K562 (cell line): ENCODE data around the gene ZNF74. TPM values are rescaled to one million over a fixed set of nuclear protein-coding genes. Genes with fewer than 3 reads are reported as not detected.

Source experiments
- ARID2 ChIP-seq: fragments of 450-650 bp; IDR thresholded peaks from 2 replicates; pipeline ENCODE4 v1.6.1; 2017; ENCODE audit warnings: antibody characterized with exemption, mild to moderate bottlenecking
- CREM ChIP-seq: IDR thresholded peaks from 2 replicates; pipeline ENCODE4 v1.6.1; 2014; ENCODE audit warnings: antibody characterized with exemption, low read depth
- DIDO1 ChIP-seq: fragments of 450-650 bp; IDR thresholded peaks from 2 replicates; pipeline ENCODE4 v1.6.1; 2016; ENCODE audit warnings: low read depth, missing biosample characterization, missing genetic modification characterization
- EP400 ChIP-seq: fragments of 450-650 bp; IDR thresholded peaks from 2 replicates; pipeline ENCODE4 v1.6.1; 2017; ENCODE audit warnings: antibody characterized with exemption, mild to moderate bottlenecking, moderate library complexity
- ETV6 ChIP-seq, 3 experiments: fragments of 150-350 bp in 1 of 3; sonication (generic) in 1 of 3; formaldehyde crosslinking in 1 of 3; IDR thresholded peaks; 2 replicates each; pipeline versions ENCODE4 v1.6.1 to v1.8.0; 2014 to 2022; ENCODE audit warnings: borderline replicate concordance in 2 of 3, low read depth in 2 of 3, antibody characterized with exemption in 1 of 3, low read length in 1 of 3, mild to moderate bottlenecking in 1 of 3, missing genetic modification reagents in 1 of 3
- MEF2A ChIP-seq: IDR thresholded peaks from 2 replicates; pipeline ENCODE4 v1.6.1; 2011; ENCODE audit warnings: low read depth, mild to moderate bottlenecking, low read length, moderate library complexity; ENCODE audit not compliant: control insufficient read depth
- POU5F1 ChIP-seq: fragments of 150-350 bp; IDR thresholded peaks from 2 replicates; pipeline ENCODE4 v1.6.1; 2014; ENCODE audit warnings: borderline replicate concordance, low read length, low read depth, mild to moderate bottlenecking; ENCODE audit not compliant: partially characterized antibody
- PRPF4 ChIP-seq: fragments of 200-400 bp; formaldehyde crosslinking; IDR thresholded peaks from one replicate; pipeline ENCODE4 v1.6.1; 2017; ENCODE audit warnings: low read length, low read depth, mild to moderate bottlenecking; ENCODE audit not compliant: insufficient read depth, poor library complexity, severe bottlenecking
- SMC3 ChIP-seq: conservative IDR thresholded peaks from 2 replicates; pipeline ENCODE4 v1.6.1; 2011; ENCODE audit warnings: low read depth, low read length, improper control_type of control experiment; ENCODE audit not compliant: insufficient read depth
- SNIP1 ChIP-seq: fragments of 450-650 bp; IDR thresholded peaks from 2 replicates; pipeline ENCODE4 v1.7.1; 2017; ENCODE audit warnings: low read depth, mild to moderate bottlenecking
- ZFP30 ChIP-seq: fragments of 250-450 bp; sonication (Bioruptor Pico); IDR thresholded peaks from 2 replicates; pipeline ENCODE4 v1.8.0; 2022; ENCODE audit warnings: moderate library complexity, mild to moderate bottlenecking, inconsistent platforms, borderline replicate concordance
- ZNF584 ChIP-seq: fragments of 200-800 bp; sonication (Bioruptor generic); IDR thresholded peaks from 2 replicates; pipeline ENCODE4 v1.6.1; 2016; ENCODE audit warnings: low read depth, mild to moderate bottlenecking, missing genetic modification characterization, missing compliant biosample characterization
- ZNF586 ChIP-seq: fragments of 450-650 bp; formaldehyde crosslinking; conservative IDR thresholded peaks from 2 replicates; pipeline ENCODE4 v1.4.0; 2020; ENCODE audit warnings: mild to moderate bottlenecking, moderate library complexity
- polyA plus RNA-seq, 8 experiments: library from polyadenylated mRNA; depleted of rRNA in 4 of 8; stranded (reverse) in 5 of 8; unstranded in 3 of 8; fragments of >200 nt; fragmentation: Nextera tagmentation in 2 of 8; fragmentation: Illumina TruSeq in 1 of 8; extraction: Ambion mirVana in 2 of 8; extraction: Trizol in 1 of 8; gene quantifications; 2 replicates each; pipeline versions ENCODE4 v1.2.1 to v1.2.3, GENCODE V29; 2011 to 2014; ENCODE audit warnings: inconsistent platforms in 1 of 8, missing spikeins in 1 of 8
- total RNA-seq, 7 experiments: library from RNA; depleted of rRNA in 6 of 7; stranded (reverse); fragments of >200 nt in 6 of 7; fragmentation: Illumina TruSeq in 2 of 7; extraction: Trizol in 2 of 7; gene quantifications; 2 replicates each; pipeline versions ENCODE4 v1.2.1 to v1.2.3, GENCODE V29; 2011 to 2021; ENCODE audit warnings: low replicate concordance in 1 of 7
- TF ChIP-seq, protein P1 (sequence below), 2 experiments: fragments of 250-450 bp in 1 of 2; fragments of 450-650 bp in 1 of 2; sonication (Bioruptor Pico) in 1 of 2; IDR thresholded peaks; 2 replicates each; pipeline versions ENCODE4 v1.6.1 to v1.8.0; 2016 to 2021; ENCODE audit warnings: mild to moderate bottlenecking in 2 of 2, moderate library complexity in 2 of 2, missing compliant biosample characterization in 1 of 2, missing genetic modification characterization in 1 of 2
- TF ChIP-seq, protein P2 (sequence below): sonication (generic); formaldehyde crosslinking; IDR thresholded peaks from 2 replicates; pipeline ENCODE4 v1.8.1; 2023; ENCODE audit warnings: mild to moderate bottlenecking, missing genetic modification reagents
- TF ChIP-seq, protein P3 (sequence below): sonication (generic); formaldehyde crosslinking; IDR thresholded peaks from 2 replicates; pipeline ENCODE4 v1.8.0; 2023; ENCODE audit warnings: mild to moderate bottlenecking, missing genetic modification reagents

ZNF74 gene
- total and polyA plus RNA-seq, 9 of the 15 experiments (the other 6 are each of a cell fraction or from before 2014, with no cell fraction given): 2.4 to 53.5 (median 31.5) TPM

DNA sequence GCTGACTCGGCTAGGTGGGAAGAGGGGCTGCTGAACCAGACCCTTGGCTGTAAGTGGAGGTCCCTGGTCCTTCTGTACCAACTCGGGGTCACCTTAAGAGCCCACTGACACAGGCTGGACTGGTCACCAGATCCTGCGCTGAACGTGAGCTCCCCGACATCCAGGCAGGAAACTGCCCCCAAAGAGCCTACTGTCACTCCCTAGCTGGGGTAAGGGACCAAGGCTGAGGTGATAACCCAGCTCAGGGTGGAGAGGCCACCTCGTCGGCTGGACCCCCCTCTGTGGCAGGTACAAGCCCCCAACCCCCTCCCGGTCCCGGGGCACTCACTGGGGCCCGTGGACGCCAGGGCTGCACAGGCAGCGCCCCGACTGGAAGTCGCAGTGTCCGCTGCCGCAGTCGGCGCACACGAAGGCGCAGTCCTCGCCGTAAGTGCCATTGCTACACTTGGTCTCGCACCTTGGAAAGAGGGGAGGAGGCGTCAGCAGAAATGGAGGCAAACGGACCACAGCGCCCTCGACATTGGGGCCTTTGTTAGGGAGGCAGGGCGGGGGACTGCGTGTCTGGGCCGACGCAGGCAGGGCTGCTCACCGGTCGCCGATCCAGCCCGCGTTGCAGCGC, 36.3 kb downstream of the ZNF74 start (continued):
- TF ChIP-seq POU5F1 (no peak), SMC3 (0 out of 2 replicates have a peak, but pooled peaks have one; percentile 2), CREM (0 out of 2 replicates have a peak, but pooled peaks have one; percentile 11), PRPF4 (no peak), ZFP30 (CRISPR knock-in tag) (no peak), ZNF584 (CRISPR knock-in tag) (no peak), ETV6 (IDR thresholded peaks at IDR 0.05; ENCODE audit: borderline replicate concordance in 1 of 2, low read depth in 2 of 2, low read length in 1 of 2) (no peak), ETV6 (CRISPR knock-in tag; IDR thresholded peaks at IDR 0.05; ENCODE audit: borderline replicate concordance) (no peak), ZNF586 (CRISPR knock-in tag) (no peak), SNIP1 (no peak), EP400 (no peak), ARID2 (no peak), MEF2A (no peak), DIDO1 (tag) (no peak)
- TF ChIP-seq, protein P1, sequence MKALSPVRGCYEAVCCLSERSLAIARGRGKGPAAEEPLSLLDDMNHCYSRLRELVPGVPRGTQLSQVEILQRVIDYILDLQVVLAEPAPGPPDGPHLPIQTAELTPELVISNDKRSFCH (CRISPR knock-in tag; IDR thresholded peaks at IDR 0.05): no peak
- TF ChIP-seq, protein P1 (tag; IDR thresholded peaks at IDR 0.05): 0 out of 2 replicates have a peak, but pooled peaks have one; percentile 38
- TF ChIP-seq, protein P2, sequence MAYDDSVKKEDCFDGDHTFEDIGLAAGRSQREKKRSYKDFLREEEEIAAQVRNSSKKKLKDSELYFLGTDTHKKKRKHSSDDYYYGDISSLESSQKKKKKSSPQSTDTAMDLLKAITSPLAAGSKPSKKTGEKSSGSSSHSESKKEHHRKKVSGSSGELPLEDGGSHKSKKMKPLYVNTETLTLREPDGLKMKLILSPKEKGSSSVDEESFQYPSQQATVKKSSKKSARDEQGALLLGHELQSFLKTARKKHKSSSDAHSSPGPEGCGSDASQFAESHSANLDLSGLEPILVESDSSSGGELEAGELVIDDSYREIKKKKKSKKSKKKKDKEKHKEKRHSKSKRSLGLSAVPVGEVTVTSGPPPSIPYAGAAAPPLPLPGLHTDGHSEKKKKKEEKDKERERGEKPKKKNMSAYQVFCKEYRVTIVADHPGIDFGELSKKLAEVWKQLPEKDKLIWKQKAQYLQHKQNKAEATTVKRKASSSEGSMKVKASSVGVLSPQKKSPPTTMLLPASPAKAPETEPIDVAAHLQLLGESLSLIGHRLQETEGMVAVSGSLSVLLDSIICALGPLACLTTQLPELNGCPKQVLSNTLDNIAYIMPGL: 0 out of 2 replicates have a peak, but pooled peaks have one; percentile 60
- TF ChIP-seq, protein P3, sequence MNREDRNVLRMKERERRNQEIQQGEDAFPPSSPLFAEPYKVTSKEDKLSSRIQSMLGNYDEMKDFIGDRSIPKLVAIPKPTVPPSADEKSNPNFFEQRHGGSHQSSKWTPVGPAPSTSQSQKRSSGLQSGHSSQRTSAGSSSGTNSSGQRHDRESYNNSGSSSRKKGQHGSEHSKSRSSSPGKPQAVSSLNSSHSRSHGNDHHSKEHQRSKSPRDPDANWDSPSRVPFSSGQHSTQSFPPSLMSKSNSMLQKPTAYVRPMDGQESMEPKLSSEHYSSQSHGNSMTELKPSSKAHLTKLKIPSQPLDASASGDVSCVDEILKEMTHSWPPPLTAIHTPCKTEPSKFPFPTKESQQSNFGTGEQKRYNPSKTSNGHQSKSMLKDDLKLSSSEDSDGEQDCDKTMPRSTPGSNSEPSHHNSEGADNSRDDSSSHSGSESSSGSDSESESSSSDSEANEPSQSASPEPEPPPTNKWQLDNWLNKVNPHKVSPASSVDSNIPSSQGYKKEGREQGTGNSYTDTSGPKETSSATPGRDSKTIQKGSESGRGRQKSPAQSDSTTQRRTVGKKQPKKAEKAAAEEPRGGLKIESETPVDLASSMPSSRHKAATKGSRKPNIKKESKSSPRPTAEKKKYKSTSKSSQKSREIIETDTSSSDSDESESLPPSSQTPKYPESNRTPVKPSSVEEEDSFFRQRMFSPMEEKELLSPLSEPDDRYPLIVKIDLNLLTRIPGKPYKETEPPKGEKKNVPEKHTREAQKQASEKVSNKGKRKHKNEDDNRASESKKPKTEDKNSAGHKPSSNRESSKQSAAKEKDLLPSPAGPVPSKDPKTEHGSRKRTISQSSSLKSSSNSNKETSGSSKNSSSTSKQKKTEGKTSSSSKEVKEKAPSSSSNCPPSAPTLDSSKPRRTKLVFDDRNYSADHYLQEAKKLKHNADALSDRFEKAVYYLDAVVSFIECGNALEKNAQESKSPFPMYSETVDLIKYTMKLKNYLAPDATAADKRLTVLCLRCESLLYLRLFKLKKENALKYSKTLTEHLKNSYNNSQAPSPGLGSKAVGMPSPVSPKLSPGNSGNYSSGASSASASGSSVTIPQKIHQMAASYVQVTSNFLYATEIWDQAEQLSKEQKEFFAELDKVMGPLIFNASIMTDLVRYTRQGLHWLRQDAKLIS (CRISPR knock-in tag): no peak
